ENCODE data around the gene LPP. TPM values are rescaled to one million over a fixed set of nuclear protein-coding genes. Genes with fewer than 3 reads are reported as not detected.

The LPP gene
- total and polyA plus RNA-seq, 2 donors (not counting 1 experiment from before 2014, with no cell fraction given): 7.6 to 81.7 TPM

- Histone ChIP-seq H3K4me3 (ENCODE audit: control extremely low read depth in 1 of 5, extremely low read depth in 1 of 5, insufficient read depth in 1 of 5, low read depth in 2 of 5, low read length in 4 of 5) (no peak overlapping the region), H3K79me2 (ENCODE audit: control insufficient read depth, insufficient read depth, low read length) (no peaks in the 10 kb centered on the region), H3K9me3 (ENCODE audit: control extremely low read depth in 1 of 3, control insufficient read depth in 2 of 3, insufficient read depth in 1 of 3, low read length in 2 of 3) (no peaks in the 10 kb centered on the region), H2AFZ (ENCODE audit: insufficient read depth, low read depth, low read length, poor library complexity, severe bottlenecking) (no peak overlapping the region), H3K9ac (ENCODE audit: low read length) (no peak overlapping the region), H3K4me2 (replicated peaks; ENCODE audit: low read depth, low read length, poor library complexity, severe bottlenecking) (no peak overlapping the region), H3K4me1 (ENCODE audit: control insufficient read depth in 2 of 2, insufficient read depth in 2 of 2, low read length in 2 of 2) (peaks cover 0 to 10% of the 10 kb centered on the region in 2 donors), H3K27me3 (replicated peaks in 1 of 4; ENCODE audit: control extremely low read depth in 1 of 4, control insufficient read depth in 3 of 4, insufficient read depth in 4 of 4, low read length in 3 of 4) (no peaks in the 10 kb centered on the region), H4K20me1 (ENCODE audit: control insufficient read depth, insufficient read depth, low read length, poor library complexity, severe bottlenecking) (no peaks in the 10 kb centered on the region), H3K36me3 (replicated peaks in 1 of 2; ENCODE audit: control extremely low read depth in 1 of 2, control insufficient read depth in 1 of 2, extremely low read depth in 1 of 2, insufficient read depth in 2 of 2, low read length in 1 of 2) (no peaks in the 10 kb centered on the region), H3K27ac (ENCODE audit: low read length in 2 of 2) (no peak overlapping the region)
- no peak overlapping the region for H3K4me3 Mint-ChIP-seq
- peaks cover 11% of the 10 kb centered on the region for H3K4me1 Mint-ChIP-seq
- H3K27me3 Mint-ChIP-seq: no peaks in the 10 kb centered on the region
- POLR2A ChIA-PET: no interaction called here
- CTCF ChIA-PET: interaction anchor here (0.8 to 1.6 kb wide), 2 partner anchors 288 to 928 kb away, joined by 3 to 5 read pairs; no protein-coding TSS in a partner anchor
- WGBS (ENCODE audit: insufficient coverage): no CpG with 5 or more reads among the region's 2 CpGs
- TF ChIP-seq EZH2 (IDR thresholded peaks at IDR 0.05; ENCODE audit: borderline replicate concordance, insufficient read depth, low read depth, low read length, poor library complexity, severe bottlenecking): no peak
- no peak for TF ChIP-seq CTCF (IDR thresholded peaks at IDR 0.05)
- ATAC-seq (ENCODE audit: low read depth): no peak
- H3K27ac Mint-ChIP-seq: no peak overlapping the region
- H3K9me3 Mint-ChIP-seq (ENCODE audit: insufficient read depth): no peaks in the 10 kb centered on the region
- intact Hi-C loops (cut with micrococcal nuclease): no loop called here
- no peak for DNase-seq
These were observed 514.0 kb downstream of the LPP start for GRCh38 chr3:188667926-188668325.

GRCh38 chr3:188670446-188670845 is 516.5 kb downstream of the LPP start:
- Histone ChIP-seq H3K4me2 (replicated peaks; ENCODE audit: low read depth, low read length, poor library complexity, severe bottlenecking) (no peak overlapping the region), H3K4me3 (ENCODE audit: control extremely low read depth in 1 of 5, extremely low read depth in 1 of 5, insufficient read depth in 1 of 5, low read depth in 2 of 5, low read length in 4 of 5) (no peak overlapping the region), H3K79me2 (ENCODE audit: control insufficient read depth, insufficient read depth, low read length) (peaks cover 5% of the 10 kb centered on the region), H2AFZ (ENCODE audit: insufficient read depth, low read depth, low read length, poor library complexity, severe bottlenecking) (no peak overlapping the region), H3K4me1 (ENCODE audit: control insufficient read depth in 2 of 2, insufficient read depth in 2 of 2, low read length in 2 of 2) (peaks cover 0 to 10% of the 10 kb centered on the region in 2 donors), H3K27ac (ENCODE audit: low read length in 2 of 2) (no peak overlapping the region), H3K9me3 (ENCODE audit: control extremely low read depth in 1 of 3, control insufficient read depth in 2 of 3, insufficient read depth in 1 of 3, low read length in 2 of 3) (no peaks in the 10 kb centered on the region), H4K20me1 (ENCODE audit: control insufficient read depth, insufficient read depth, low read length, poor library complexity, severe bottlenecking) (no peaks in the 10 kb centered on the region), H3K27me3 (replicated peaks in 1 of 4; ENCODE audit: control extremely low read depth in 1 of 4, control insufficient read depth in 3 of 4, insufficient read depth in 4 of 4, low read length in 3 of 4) (no peaks in the 10 kb centered on the region), H3K9ac (ENCODE audit: low read length) (no peak overlapping the region), H3K36me3 (replicated peaks in 1 of 2; ENCODE audit: control extremely low read depth in 1 of 2, control insufficient read depth in 1 of 2, extremely low read depth in 1 of 2, insufficient read depth in 2 of 2, low read length in 1 of 2) (no peaks in the 10 kb centered on the region)
- intact Hi-C loops (cut with micrococcal nuclease): no loop called here
- ATAC-seq (ENCODE audit: low read depth) (no peak), DNase-seq (no peak)
- Mint-ChIP-seq H3K27me3 (no peaks in the 10 kb centered on the region), H3K27ac (no peak overlapping the region), H3K4me3 (no peak overlapping the region), H3K9me3 (ENCODE audit: insufficient read depth) (no peaks in the 10 kb centered on the region), H3K4me1 (peaks cover 11% of the 10 kb centered on the region)
- ChIA-PET POLR2A (no interaction called here), CTCF (no interaction called here)
- TF ChIP-seq CTCF (IDR thresholded peaks at IDR 0.05) (no peak), EZH2 (IDR thresholded peaks at IDR 0.05; ENCODE audit: borderline replicate concordance, insufficient read depth, low read depth, low read length, poor library complexity, severe bottlenecking) (no peak)
- WGBS (ENCODE audit: insufficient coverage): 100% methylated on average over 1 of the region's 5 CpGs
